PC-3 (cell line): ENCODE data around the gene SEPHS1. TPM values are rescaled to one million over a fixed set of nuclear protein-coding genes. Genes with fewer than 3 reads are reported as not detected.
"Not testable (repeated sequence)": the region's sequence is repeated elsewhere in the genome, so short reads cannot be mapped to it uniquely, and the experiment has no call there.

Experiments used
- ATAC-seq: fragments of 200-7000 bp; cut with Tn5 transposase; 2 replicates; pipeline ENCODE4 v1.9.1; 2020; ENCODE audit warnings: mild to moderate bottlenecking, moderate library complexity
- BruUV-seq: library from RNA; stranded (reverse); fragments of 400-500 nt; replicated peaks from 2 replicates; lab custom pipeline; 2021; lab: Mats Ljungman, UMichigan
- CTCF ChIA-PET: fragments of 300-600 bp; sonication (Branson Sonifier 250); formaldehyde crosslinking; loops from one replicate; lab custom pipeline; 2022; ENCODE audit warnings: antibody characterized with exemption; lab: Charles Lee
- POLR2A ChIA-PET: fragments of 300-600 bp; sonication (Branson Sonifier 250); formaldehyde crosslinking; loops from one replicate; lab custom pipeline; 2022; ENCODE audit warnings: antibody characterized with exemption; ENCODE audit not compliant: unreplicated experiment; lab: Charles Lee
- DNase-seq: peaks from one replicate; pipeline ENCODE4 v3.0.0-alpha.2; 2015
- H2AFZ ChIP-seq: fragments of 300-600 bp; sonication (generic); 2 replicates; pipeline ENCODE4 v1.6.0; 2016; ENCODE audit warnings: antibody characterized with exemption, low read length
- H3F3A ChIP-seq: fragments of 300-600 bp; sonication (generic); one replicate; pipeline ENCODE4 v1.6.0; 2017; ENCODE audit warnings: antibody characterized with exemption, low read length, control low read depth, mild to moderate bottlenecking; ENCODE audit not compliant: unreplicated experiment
- H3K27ac ChIP-seq: fragments of 300-600 bp; sonication (generic); 2 replicates; pipeline ENCODE4 v1.5.1; 2016; ENCODE audit warnings: mild to moderate bottlenecking, low read length
- H3K27me3 ChIP-seq: fragments of 300-600 bp; sonication (generic); 2 replicates; pipeline ENCODE4 v1.6.1; 2016; ENCODE audit warnings: low read length, mixed read lengths
- H3K36me3 ChIP-seq: fragments of 300-600 bp; sonication (generic); 2 replicates; pipeline ENCODE4 v1.6.1; 2016; ENCODE audit warnings: low read depth, mixed run types, low read length, mixed read lengths
- H3K4me1 ChIP-seq: fragments of 300-600 bp; sonication (generic); 2 replicates; pipeline ENCODE4 v1.5.1; 2016; ENCODE audit warnings: low read length; ENCODE audit not compliant: insufficient read depth
- H3K4me2 ChIP-seq: fragments of 300-600 bp; sonication (generic); 2 replicates; pipeline ENCODE4 v1.6.0; 2016; ENCODE audit warnings: low read length
- H3K4me3 ChIP-seq: fragments of 300-600 bp; sonication (generic); 2 replicates; pipeline ENCODE4 v1.5.1; 2016; ENCODE audit warnings: mild to moderate bottlenecking, low read length, mixed read lengths
- H3K79me2 ChIP-seq: fragments of 300-600 bp; sonication (generic); 2 replicates; pipeline ENCODE4 v1.6.1; 2017; ENCODE audit warnings: low read length, mixed read lengths
- H3K9ac ChIP-seq: fragments of 300-600 bp; sonication (generic); 2 replicates; pipeline ENCODE4 v1.6.0; 2016; ENCODE audit warnings: mild to moderate bottlenecking, low read length
- H3K9me2 ChIP-seq: fragments of 300-600 bp; sonication (generic); replicated peaks from 2 replicates; pipeline ENCODE4 v1.6.1; 2016; ENCODE audit warnings: mixed run types, low read length, mixed read lengths
- H3K9me3 ChIP-seq: fragments of 300-600 bp; sonication (generic); 2 replicates; pipeline ENCODE4 v1.6.1; 2016; ENCODE audit warnings: low read length, mixed read lengths
- H4K20me1 ChIP-seq: fragments of 300-600 bp; sonication (generic); 2 replicates; pipeline ENCODE4 v1.6.1; 2016; ENCODE audit warnings: low read length, mixed read lengths
- EZH2 ChIP-seq: fragments of 300-600 bp; sonication (generic); IDR thresholded peaks from one replicate; pipeline ENCODE4 v1.6.1; 2017; ENCODE audit warnings: antibody characterized with exemption, mild to moderate bottlenecking, low read length; ENCODE audit not compliant: unreplicated experiment
- EZH2phosphoT487 ChIP-seq: fragments of 300-600 bp; sonication (generic); IDR thresholded peaks from 2 replicates; pipeline ENCODE4 v1.6.1; 2018; ENCODE audit warnings: mild to moderate bottlenecking, antibody characterized with exemption, low read length, borderline replicate concordance
- intact Hi-C: fragments of 100-400 bp; cut with micrococcal nuclease; formaldehyde crosslinking; loops from 2 replicates; pipeline ENCODE4 v1.9.0; 2023
- total RNA-seq: library from RNA; depleted of rRNA; stranded (reverse); fragments of >200 nt; gene quantifications from 2 replicates; pipeline ENCODE4 v1.2.3, GENCODE V29; 2014
- TF ChIP-seq, protein P1 (sequence below): fragments of 300-600 bp; sonication (generic); conservative IDR thresholded peaks from 2 replicates; pipeline ENCODE4 v1.5.1; 2017; ENCODE audit warnings: antibody characterized with exemption, low read depth, mild to moderate bottlenecking, low read length

Gene SEPHS1
- total RNA-seq, 1 experiment from 2014 or later, result 42.5 TPM

DNA sequence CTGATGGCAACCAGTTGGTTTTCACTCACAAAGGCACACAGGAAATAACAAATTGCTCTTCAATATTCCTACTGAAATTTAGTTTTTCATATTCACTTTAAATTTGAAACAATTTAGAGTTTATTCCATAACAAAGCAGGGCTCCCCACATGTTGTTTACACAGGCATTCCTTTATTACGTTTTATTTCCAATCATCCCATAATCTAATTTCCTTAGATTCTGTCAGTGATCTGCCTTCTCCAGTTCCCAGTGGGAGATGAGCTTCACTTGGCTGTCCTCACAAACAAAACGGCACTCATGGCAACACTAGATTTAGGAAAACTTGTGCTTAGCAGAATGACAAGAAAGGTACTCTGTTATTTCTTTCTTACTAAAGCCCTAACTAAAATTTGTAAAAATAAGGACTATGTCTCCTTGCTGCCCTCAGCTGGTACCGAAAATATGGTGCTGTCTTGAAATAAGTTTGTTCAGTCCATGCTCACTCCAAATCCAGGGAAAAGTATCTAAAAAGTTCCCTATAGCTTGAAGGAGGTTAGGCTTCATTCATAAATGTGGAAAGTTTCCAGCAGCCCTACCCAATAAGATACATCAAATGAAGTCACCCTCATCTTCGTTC lies 71.2 kb downstream of the SEPHS1 start:
- Histone ChIP-seq H3K36me3 (no peaks in the 10 kb centered on the region), H2AFZ (no peak overlapping the region), H3K4me2 (no peak overlapping the region), H3K79me2 (no peaks in the 10 kb centered on the region), H3K9me3 (no peaks in the 10 kb centered on the region), H3K27ac (no peak overlapping the region), H3K4me1 (no peaks in the 10 kb centered on the region), H3K27me3 (no peaks in the 10 kb centered on the region), H3K9ac (no peak overlapping the region), H3K4me3 (no peak overlapping the region), H3F3A (no peaks in the 10 kb centered on the region), H4K20me1 (no peaks in the 10 kb centered on the region), H3K9me2 (no peaks in the 10 kb centered on the region)
- BruUV-seq, result no TSS peak
- intact Hi-C loops, result loop anchor here (1.0 to 2.0 kb wide), 2 partner anchors 71 to 116 kb away; partner anchors contain the start of gene MCM10
- ChIA-PET CTCF (no interaction called here), POLR2A (no interaction called here)
- no peak for TF ChIP-seq EZH2phosphoT487
- TF ChIP-seq, protein P1, sequence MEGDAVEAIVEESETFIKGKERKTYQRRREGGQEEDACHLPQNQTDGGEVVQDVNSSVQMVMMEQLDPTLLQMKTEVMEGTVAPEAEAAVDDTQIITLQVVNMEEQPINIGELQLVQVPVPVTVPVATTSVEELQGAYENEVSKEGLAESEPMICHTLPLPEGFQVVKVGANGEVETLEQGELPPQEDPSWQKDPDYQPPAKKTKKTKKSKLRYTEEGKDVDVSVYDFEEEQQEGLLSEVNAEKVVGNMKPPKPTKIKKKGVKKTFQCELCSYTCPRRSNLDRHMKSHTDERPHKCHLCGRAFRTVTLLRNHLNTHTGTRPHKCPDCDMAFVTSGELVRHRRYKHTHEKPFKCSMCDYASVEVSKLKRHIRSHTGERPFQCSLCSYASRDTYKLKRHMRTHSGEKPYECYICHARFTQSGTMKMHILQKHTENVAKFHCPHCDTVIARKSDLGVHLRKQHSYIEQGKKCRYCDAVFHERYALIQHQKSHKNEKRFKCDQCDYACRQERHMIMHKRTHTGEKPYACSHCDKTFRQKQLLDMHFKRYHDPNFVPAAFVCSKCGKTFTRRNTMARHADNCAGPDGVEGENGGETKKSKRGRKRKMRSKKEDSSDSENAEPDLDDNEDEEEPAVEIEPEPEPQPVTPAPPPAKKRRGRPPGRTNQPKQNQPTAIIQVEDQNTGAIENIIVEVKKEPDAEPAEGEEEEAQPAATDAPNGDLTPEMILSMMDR, result peak; percentile 33; the same call in 1 of the 2 replicates
- DNase-seq (peak; percentile 2), ATAC-seq (no peak)

DNA sequence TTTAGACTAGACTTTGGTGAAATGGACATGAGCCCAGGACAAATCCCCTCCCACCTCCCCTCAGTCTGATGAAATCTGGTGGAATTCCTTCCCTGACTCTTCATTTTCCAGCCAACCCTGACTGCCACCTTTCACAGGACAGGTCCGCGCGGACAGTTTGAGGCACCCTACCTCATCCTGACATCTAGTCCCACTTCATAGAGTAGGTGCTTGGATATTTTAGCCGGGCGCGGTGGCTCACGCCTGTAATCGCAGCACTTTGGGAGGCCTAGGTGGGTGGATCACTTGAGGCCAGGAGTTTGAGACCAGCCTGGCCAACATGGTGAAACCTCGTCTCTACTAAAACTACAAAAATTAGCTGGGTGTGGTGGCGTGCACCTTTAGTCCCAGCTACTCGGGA lies 71.9 kb downstream of the SEPHS1 start:
- H3K4me1 ChIP-seq, H3F3A ChIP-seq, H3K79me2 ChIP-seq, H4K20me1 ChIP-seq, H3K4me3 ChIP-seq, POLR2A ChIA-PET, H3K27me3 ChIP-seq, H3K36me3 ChIP-seq, CTCF ChIA-PET, ATAC-seq, H3K9me3 ChIP-seq, H2AFZ ChIP-seq, BruUV-seq, H3K9me2 ChIP-seq, H3K27ac ChIP-seq, H3K4me2 ChIP-seq, DNase-seq, H3K9ac ChIP-seq: not testable (repeated sequence)
- intact Hi-C loops, result loop anchor here (2.0 kb wide), 1 partner anchor 115 kb away; the partner anchor contains the start of gene MCM10

DNA sequence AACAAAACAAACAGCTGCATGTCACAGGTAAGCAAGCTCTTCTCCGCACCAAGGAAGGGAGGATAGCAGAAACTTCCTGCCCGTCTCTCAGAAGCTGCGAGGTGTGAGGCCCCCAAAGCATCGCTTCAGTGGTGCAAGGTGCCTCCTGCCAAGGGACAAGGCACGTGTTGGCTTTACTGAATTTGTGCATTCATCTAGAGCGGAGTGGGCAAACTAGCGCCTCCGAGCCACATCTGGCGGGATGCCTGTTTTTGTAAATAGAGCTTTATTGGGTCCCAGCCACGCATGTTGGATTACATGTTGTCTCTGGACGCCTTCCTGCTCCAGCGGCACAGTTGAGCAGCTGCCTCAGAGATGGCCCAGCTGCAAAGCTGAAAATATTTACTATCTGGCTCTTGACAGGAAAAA lies 75.9 kb downstream of the SEPHS1 start:
- BruUV-seq, result no TSS peak
- Histone ChIP-seq H3K27ac (no peak overlapping the region), H4K20me1 (no peaks in the 10 kb centered on the region), H3K9me2 (no peaks in the 10 kb centered on the region), H3K27me3 (no peaks in the 10 kb centered on the region), H3K4me1 (peaks cover 11% of the 10 kb centered on the region), H3K9me3 (no peaks in the 10 kb centered on the region), H3K79me2 (no peaks in the 10 kb centered on the region), H3K4me2 (no peak overlapping the region), H3K36me3 (no peaks in the 10 kb centered on the region), H3K9ac (no peak overlapping the region), H3F3A (no peaks in the 10 kb centered on the region), H2AFZ (no peak overlapping the region), H3K4me3 (no peak overlapping the region)
- ATAC-seq (no peak), DNase-seq (no peak)
- ChIA-PET CTCF (interaction anchor here (0.6 to 0.7 kb wide), 2 partner anchors 66 to 72 kb away, joined by 3 read pairs; no protein-coding TSS in a partner anchor), POLR2A (no interaction called here)
- intact Hi-C loops, result no loop called here
- TF ChIP-seq EZH2, result no peak
- no peak for TF ChIP-seq EZH2phosphoT487
- TF ChIP-seq, protein P1, result no peak
